CD14-positive monocyte (primary cell): ENCODE results near the gene HDGF. TPM values are rescaled to one million over a fixed set of nuclear protein-coding genes. Genes with fewer than 3 reads are reported as not detected.

Experiments used
- DNase-seq, 3 donors: peaks; one replicate each; pipeline ENCODE4 v3.0.0-alpha.2; 2011 to 2022
- H2AFZ ChIP-seq: 2 replicates; pipeline ENCODE4 v1.6.0; 2012; ENCODE audit warnings: mild to moderate bottlenecking, low read depth, low read length, inconsistent platforms; ENCODE audit not compliant: insufficient read depth, poor library complexity, severe bottlenecking
- H3K27ac ChIP-seq, 2 donors: 1 replicate in 1 of 2; 2 replicates in 1 of 2; pipeline ENCODE4 v1.5.1; 2012 to 2013; ENCODE audit warnings: low read length in 2 of 2, control low read depth in 1 of 2, inconsistent platforms in 1 of 2, low read depth in 1 of 2, mild to moderate bottlenecking in 1 of 2
- H3K27me3 ChIP-seq, 2 donors: one replicate each; pipeline versions ENCODE4 v1.6.0 to v1.6.1; 2011 to 2013; ENCODE audit warnings: low read length in 2 of 2; ENCODE audit not compliant: control insufficient read depth in 2 of 2, insufficient read depth in 2 of 2
- H3K36me3 ChIP-seq, 2 donors: replicated peaks in 1 of 2; 1 replicate in 1 of 2; 2 replicates in 1 of 2; pipeline versions ENCODE4 v1.5.1 to v1.6.1; 2012 to 2013; ENCODE audit warnings: low read length in 2 of 2, control low read depth in 1 of 2, inconsistent platforms in 1 of 2, mild to moderate bottlenecking in 1 of 2; ENCODE audit not compliant: insufficient read depth in 2 of 2, control insufficient read depth in 1 of 2
- H3K4me1 ChIP-seq, 2 donors: 1 replicate in 1 of 2; 2 replicates in 1 of 2; pipeline versions ENCODE4 v1.5.1 to v1.6.1; 2012 to 2013; ENCODE audit warnings: low read length in 2 of 2, control low read depth in 1 of 2, inconsistent platforms in 1 of 2, mild to moderate bottlenecking in 1 of 2, moderate library complexity in 1 of 2; ENCODE audit not compliant: insufficient read depth in 2 of 2, control insufficient read depth in 1 of 2
- H3K4me2 ChIP-seq: replicated peaks from 2 replicates; pipeline ENCODE3; 2012; ENCODE audit warnings: low read length, moderate library complexity, mild to moderate bottlenecking; ENCODE audit not compliant: poor library complexity, severe bottlenecking; ENCODE audit errors: extremely low read depth
- H3K4me3 ChIP-seq, 3 experiments: fragments of 200-600 bp in 1 of 3; sonication (generic) in 1 of 3; replicated peaks in 1 of 3; 1 replicate in 2 of 3; 2 replicates in 1 of 3; pipeline ENCODE4 v1.5.1; 2011 to 2013; ENCODE audit warnings: low read length in 3 of 3, mild to moderate bottlenecking in 3 of 3, control low read depth in 2 of 3, low read depth in 2 of 3, inconsistent platforms in 1 of 3, moderate library complexity in 1 of 3
- H3K79me2 ChIP-seq: 2 replicates; pipeline ENCODE4 v1.6.0; 2012; ENCODE audit warnings: mild to moderate bottlenecking, control low read depth, inconsistent platforms, low read length, moderate library complexity; ENCODE audit not compliant: insufficient read depth
- H3K9ac ChIP-seq: 2 replicates; pipeline ENCODE4 v1.6.0; 2017; ENCODE audit warnings: low read length, mild to moderate bottlenecking; ENCODE audit not compliant: insufficient read depth, poor library complexity, severe bottlenecking
- H3K9me3 ChIP-seq, 2 donors: replicated peaks in 1 of 2; 1 replicate in 1 of 2; 2 replicates in 1 of 2; pipeline versions ENCODE4 v1.5.1 to v1.6.1; 2012 to 2013; ENCODE audit warnings: low read length in 2 of 2, control low read depth in 1 of 2; ENCODE audit not compliant: control insufficient read depth in 1 of 2, insufficient read depth in 1 of 2
- H4K20me1 ChIP-seq: 2 replicates; pipeline ENCODE4 v1.6.0; 2012; ENCODE audit warnings: mild to moderate bottlenecking, low read length, control low read depth, moderate library complexity; ENCODE audit not compliant: insufficient read depth
- H3K27ac Mint-ChIP-seq, 7 donors: one replicate each; pipeline ENCODE4 v1.8.0; 2020; ENCODE audit warnings: mild to moderate bottlenecking in 7 of 7, mixed read lengths in 7 of 7, moderate library complexity in 6 of 7, inconsistent platforms in 2 of 7
- H3K27me3 Mint-ChIP-seq, 3 donors: one replicate each; pipeline ENCODE4 v1.8.0; 2021 to 2022; ENCODE audit warnings: low read depth in 3 of 3, mild to moderate bottlenecking in 3 of 3, mixed read lengths in 3 of 3, moderate library complexity in 3 of 3, inconsistent platforms in 1 of 3
- H3K36me3 Mint-ChIP-seq, 2 donors: one replicate each; pipeline ENCODE4 v1.8.0; 2020; ENCODE audit warnings: mixed read lengths in 2 of 2, inconsistent platforms in 1 of 2, mild to moderate bottlenecking in 1 of 2
- H3K4me1 Mint-ChIP-seq: one replicate; pipeline ENCODE4 v1.8.0; 2020; ENCODE audit warnings: mild to moderate bottlenecking, mixed read lengths
- H3K4me3 Mint-ChIP-seq, 2 donors: one replicate each; pipeline ENCODE4 v1.8.0; 2020; ENCODE audit warnings: mild to moderate bottlenecking in 2 of 2, mixed read lengths in 2 of 2, moderate library complexity in 1 of 2
- H3K9me3 Mint-ChIP-seq, 7 donors: one replicate each; pipeline ENCODE4 v1.8.0; 2020 to 2022; ENCODE audit warnings: mixed read lengths in 7 of 7, mild to moderate bottlenecking in 6 of 7, moderate library complexity in 6 of 7, inconsistent platforms in 2 of 7
- WGBS: methylation state at CpG from one replicate; pipeline ENCODE4 v1.1.5; 2013; ENCODE audit warnings: missing lambda C conversion rate; ENCODE audit not compliant: insufficient coverage; 5-methylcytosine and 5-hydroxymethylcytosine counted together
- intact Hi-C, 2 donors: fragments of 100-400 bp; cut with micrococcal nuclease; formaldehyde crosslinking; loops; one replicate each; pipeline versions ENCODE4 v1.15.0 to v1.15.1; 2023
- polyA plus RNA-seq, 3 donors: library from polyadenylated mRNA; depleted of rRNA in 1 of 3; unstranded in 2 of 3; stranded (reverse) in 1 of 3; fragments of 300-500 nt in 2 of 3; fragments of >200 nt in 1 of 3; fragmentation: Illumina TruSeq in 2 of 3; gene quantifications; 1 replicate in 2 of 3; 2 replicates in 1 of 3; pipeline ENCODE4 v1.2.3, GENCODE V29; 2012 to 2021
- TF ChIP-seq, protein P1 (sequence below): fragments of 200-600 bp; IDR thresholded peaks from one replicate; pipeline ENCODE4 v1.8.0; 2022; ENCODE audit warnings: antibody characterized with exemption, mild to moderate bottlenecking

HDGF gene
- polyA plus RNA-seq, 3 donors = 23.9 to 92.4 (median 49.9) TPM

DNA sequence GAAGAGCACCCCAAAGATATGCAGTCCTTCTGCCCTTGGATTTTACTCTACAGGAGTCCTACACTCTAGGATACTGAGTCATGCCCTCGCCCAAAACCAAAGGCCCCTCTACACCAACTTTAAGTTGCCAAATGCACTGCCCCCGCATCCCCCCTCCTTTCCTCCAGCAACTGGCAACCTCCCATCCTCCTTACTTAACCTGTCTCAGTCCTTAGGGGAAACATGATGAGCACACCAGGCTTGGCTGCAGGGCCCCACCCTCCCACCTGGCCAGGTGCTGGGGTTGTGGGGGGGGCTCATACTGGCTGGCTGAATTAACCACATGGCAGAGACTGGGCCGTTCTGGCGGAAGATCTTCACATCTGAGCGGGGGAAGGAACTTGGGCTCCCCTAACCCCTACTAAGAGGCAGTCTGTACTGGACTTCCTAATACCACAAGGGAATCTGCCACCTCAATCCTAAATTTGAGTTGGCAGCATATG, 1.2 kb downstream of the HDGF start:
- Histone ChIP-seq H3K79me2 (peaks cover 97% of the 10 kb centered on the region), H3K27me3 (no peaks in the 10 kb centered on the region), H2AFZ (peak overlapping the region; percentile 69), H3K4me2 (peak overlapping the region; percentile 91), H3K9me3 (no peaks in the 10 kb centered on the region), H4K20me1 (peaks cover 39% of the 10 kb centered on the region), H3K4me1 (peaks cover 67 to 80% of the 10 kb centered on the region in 2 donors), H3K4me3 (peak overlapping the region; percentile 75 to 96 (median 84)), H3K27ac (peak overlapping the region; percentile 89 to 91), H3K9ac (peak overlapping the region; percentile 80), H3K36me3 (peaks cover under 1 to 3% of the 10 kb centered on the region in 2 donors)
- peak in 2 of 3 donors; percentile 48 to 70 for DNase-seq
- intact Hi-C loops = loop anchor here (2.0 kb wide), 1 partner anchor 17 kb away; the partner anchor contains the start of gene PRCC (in 2 of the 2)
- peak overlapping the region; percentile 88 to 97 for H3K4me3 Mint-ChIP-seq
- H3K27ac Mint-ChIP-seq = peak overlapping the region; percentile 87 to 98 (median 94)
- H3K9me3 Mint-ChIP-seq = peaks cover 0 to 2% (median 0%) of the 10 kb centered on the region in 7 donors
- 0% methylated on average over 1 of the region's 5 CpGs for WGBS
- H3K27me3 Mint-ChIP-seq = peaks cover 0 to 2% (median 0%) of the 10 kb centered on the region in 3 donors
- H3K4me1 Mint-ChIP-seq = peaks cover 79% of the 10 kb centered on the region
- peaks cover 8% of the 10 kb centered on the region in 2 donors for H3K36me3 Mint-ChIP-seq
- TF ChIP-seq, protein P1, sequence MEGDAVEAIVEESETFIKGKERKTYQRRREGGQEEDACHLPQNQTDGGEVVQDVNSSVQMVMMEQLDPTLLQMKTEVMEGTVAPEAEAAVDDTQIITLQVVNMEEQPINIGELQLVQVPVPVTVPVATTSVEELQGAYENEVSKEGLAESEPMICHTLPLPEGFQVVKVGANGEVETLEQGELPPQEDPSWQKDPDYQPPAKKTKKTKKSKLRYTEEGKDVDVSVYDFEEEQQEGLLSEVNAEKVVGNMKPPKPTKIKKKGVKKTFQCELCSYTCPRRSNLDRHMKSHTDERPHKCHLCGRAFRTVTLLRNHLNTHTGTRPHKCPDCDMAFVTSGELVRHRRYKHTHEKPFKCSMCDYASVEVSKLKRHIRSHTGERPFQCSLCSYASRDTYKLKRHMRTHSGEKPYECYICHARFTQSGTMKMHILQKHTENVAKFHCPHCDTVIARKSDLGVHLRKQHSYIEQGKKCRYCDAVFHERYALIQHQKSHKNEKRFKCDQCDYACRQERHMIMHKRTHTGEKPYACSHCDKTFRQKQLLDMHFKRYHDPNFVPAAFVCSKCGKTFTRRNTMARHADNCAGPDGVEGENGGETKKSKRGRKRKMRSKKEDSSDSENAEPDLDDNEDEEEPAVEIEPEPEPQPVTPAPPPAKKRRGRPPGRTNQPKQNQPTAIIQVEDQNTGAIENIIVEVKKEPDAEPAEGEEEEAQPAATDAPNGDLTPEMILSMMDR = no peak

- H3K9ac ChIP-seq = peak overlapping the region; percentile 80
- Mint-ChIP-seq H3K27ac (peak overlapping the region; percentile 87 to 98 (median 94)), H3K4me3 (peak overlapping the region; percentile 88 to 97), H3K4me1 (peaks cover 77% of the 10 kb centered on the region), H3K36me3 (peaks cover 11 to 14% of the 10 kb centered on the region in 2 donors), H3K9me3 (no peaks in the 10 kb centered on the region), H3K27me3 (peaks cover 0 to 2% (median 0%) of the 10 kb centered on the region in 3 donors)
- peaks cover 7 to 10% of the 10 kb centered on the region in 2 donors for H3K36me3 ChIP-seq
- H3K4me1 ChIP-seq = peaks cover 69 to 86% of the 10 kb centered on the region in 2 donors
- no peak overlapping the region for H2AFZ ChIP-seq
- DNase-seq = peak in 1 of 3 donors; percentile 30
- intact Hi-C loops = loop anchor here (2.0 to 5.0 kb wide), 2 partner anchors 17 to 247 kb away; partner anchors contain the start of genes PRCC (in 2 of the 2) and MEF2D (in 1 of the 2)
- H3K27me3 ChIP-seq = no peaks in the 10 kb centered on the region
- WGBS = 18% methylated on average over 4 of the region's 8 CpGs
- peaks cover 45% of the 10 kb centered on the region for H4K20me1 ChIP-seq
- H3K9me3 ChIP-seq = no peaks in the 10 kb centered on the region
- H3K79me2 ChIP-seq = peaks cover 98% of the 10 kb centered on the region
- H3K4me3 ChIP-seq = peak overlapping the region; percentile 75 to 96 (median 84)
- peak overlapping the region; percentile 89 to 91 for H3K27ac ChIP-seq
- TF ChIP-seq, protein P1 = no peak
- peak overlapping the region; percentile 91 for H3K4me2 ChIP-seq
These were observed 1.9 kb downstream of the HDGF start for GRCh38 chr1:156749419-156750118.
